Measurements from ENCODE around the gene MYORG.

DNA sequence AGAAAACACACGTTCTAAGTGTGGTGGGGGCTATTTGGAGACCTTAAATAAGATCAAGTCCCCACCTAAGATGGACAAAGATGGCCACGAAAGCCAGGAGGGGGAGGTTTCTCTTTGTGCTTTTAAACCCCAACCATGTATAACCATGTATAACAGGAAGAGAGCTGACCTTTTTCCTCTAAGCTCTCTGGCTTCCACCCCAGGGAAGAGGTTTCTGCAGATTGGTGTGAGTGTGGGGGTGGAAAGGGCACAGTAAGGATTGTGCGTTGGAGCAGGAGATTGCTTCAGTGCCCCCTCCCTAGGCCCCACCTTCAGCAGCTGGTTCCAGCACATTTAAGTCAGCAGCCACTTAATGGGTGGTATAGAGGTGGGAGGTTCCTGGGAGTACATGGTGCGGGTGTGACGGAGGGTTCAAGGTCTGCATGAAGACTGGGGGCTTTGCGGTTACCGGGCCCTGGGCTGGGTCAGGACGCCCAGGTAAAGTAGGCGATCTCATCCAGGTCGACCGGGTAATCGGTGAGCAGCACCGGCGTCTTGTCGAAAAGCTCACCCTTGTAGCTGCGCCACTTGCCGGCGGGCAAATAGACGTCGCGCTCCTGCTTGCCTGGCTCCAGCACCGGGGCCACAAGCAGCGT, 6.2 kb downstream of the MYORG start:
- TF ChIP-seq EP300 (IDR thresholded peaks at IDR 0.05) (no peak), POLR2A (IDR thresholded peaks at IDR 0.05) (no peak), POLR2AphosphoS5 (IDR thresholded peaks at IDR 0.05) (no peak)
- TF ChIP-seq, protein P1, sequence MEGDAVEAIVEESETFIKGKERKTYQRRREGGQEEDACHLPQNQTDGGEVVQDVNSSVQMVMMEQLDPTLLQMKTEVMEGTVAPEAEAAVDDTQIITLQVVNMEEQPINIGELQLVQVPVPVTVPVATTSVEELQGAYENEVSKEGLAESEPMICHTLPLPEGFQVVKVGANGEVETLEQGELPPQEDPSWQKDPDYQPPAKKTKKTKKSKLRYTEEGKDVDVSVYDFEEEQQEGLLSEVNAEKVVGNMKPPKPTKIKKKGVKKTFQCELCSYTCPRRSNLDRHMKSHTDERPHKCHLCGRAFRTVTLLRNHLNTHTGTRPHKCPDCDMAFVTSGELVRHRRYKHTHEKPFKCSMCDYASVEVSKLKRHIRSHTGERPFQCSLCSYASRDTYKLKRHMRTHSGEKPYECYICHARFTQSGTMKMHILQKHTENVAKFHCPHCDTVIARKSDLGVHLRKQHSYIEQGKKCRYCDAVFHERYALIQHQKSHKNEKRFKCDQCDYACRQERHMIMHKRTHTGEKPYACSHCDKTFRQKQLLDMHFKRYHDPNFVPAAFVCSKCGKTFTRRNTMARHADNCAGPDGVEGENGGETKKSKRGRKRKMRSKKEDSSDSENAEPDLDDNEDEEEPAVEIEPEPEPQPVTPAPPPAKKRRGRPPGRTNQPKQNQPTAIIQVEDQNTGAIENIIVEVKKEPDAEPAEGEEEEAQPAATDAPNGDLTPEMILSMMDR (IDR thresholded peaks at IDR 0.05) = no peak
